CD4-positive, alpha-beta T cell treated with Interleukin-12 subunit alpha and Interleukin-12 subunit beta, for 1 hour (primary cell): Measurements from ENCODE around the gene SPTAN1.
"Not testable (repeated sequence)": the region's sequence is repeated elsewhere in the genome, so short reads cannot be mapped to it uniquely, and the experiment has no call there.

Experiments used
- DNase-seq: peaks from one replicate; pipeline ENCODE4 v3.0.0-alpha.2; 2020

SPTAN1 gene

DNA sequence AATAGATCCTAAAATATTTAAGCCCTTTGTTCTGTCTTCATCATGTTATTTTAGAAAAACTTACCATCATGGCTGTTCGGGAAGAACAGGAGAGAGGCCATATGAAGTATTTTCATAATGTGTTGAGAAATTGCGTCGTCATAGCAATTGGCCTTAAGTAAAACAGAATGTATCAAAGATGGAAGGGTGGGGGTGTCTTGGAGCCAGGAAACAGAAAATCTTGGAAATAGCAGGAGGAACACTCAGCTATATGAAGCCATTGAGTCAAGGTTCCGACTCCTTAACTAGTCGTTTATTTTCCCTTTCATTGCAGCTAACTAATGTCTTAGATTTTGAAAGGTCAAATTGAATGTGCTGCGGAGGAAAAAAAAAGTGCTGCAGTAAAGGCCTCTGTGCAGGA, 1.3 kb downstream of the SPTAN1 start:
- no peak for DNase-seq

DNA sequence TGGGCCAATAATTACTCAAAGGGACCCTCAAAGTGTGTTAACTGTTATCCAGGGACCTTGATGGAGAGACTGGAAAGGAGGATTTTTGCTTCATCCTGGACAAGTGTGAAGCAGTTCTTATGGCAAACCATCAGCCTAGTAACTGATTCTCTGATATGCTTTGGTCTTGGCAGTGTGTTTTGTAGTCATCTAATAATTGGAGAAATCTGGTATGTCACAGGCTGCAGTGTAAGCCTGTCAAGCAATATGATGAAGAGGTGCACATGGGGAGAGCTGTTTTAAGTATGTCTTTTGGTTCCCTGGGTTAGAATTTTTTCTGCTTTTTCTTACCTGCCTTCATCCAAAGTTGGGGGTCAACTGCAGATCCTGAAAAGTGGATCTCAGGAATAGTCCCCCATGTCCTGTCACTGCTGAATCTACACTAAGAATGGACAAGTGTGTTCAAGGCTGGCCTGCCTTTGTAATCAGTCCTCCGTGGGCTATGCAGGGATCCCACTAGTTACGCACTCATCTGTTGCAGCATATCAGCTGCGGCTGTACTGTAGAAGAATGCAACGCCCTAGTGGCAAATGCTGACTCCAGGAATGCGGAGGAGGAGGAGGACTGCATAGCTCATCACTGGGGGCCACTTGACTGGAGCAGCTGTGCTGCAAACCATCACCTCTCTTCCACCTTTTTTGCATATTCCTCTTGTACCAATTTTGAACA, 1.9 kb downstream of the SPTAN1 start:
- DNase-seq = no peak

DNA sequence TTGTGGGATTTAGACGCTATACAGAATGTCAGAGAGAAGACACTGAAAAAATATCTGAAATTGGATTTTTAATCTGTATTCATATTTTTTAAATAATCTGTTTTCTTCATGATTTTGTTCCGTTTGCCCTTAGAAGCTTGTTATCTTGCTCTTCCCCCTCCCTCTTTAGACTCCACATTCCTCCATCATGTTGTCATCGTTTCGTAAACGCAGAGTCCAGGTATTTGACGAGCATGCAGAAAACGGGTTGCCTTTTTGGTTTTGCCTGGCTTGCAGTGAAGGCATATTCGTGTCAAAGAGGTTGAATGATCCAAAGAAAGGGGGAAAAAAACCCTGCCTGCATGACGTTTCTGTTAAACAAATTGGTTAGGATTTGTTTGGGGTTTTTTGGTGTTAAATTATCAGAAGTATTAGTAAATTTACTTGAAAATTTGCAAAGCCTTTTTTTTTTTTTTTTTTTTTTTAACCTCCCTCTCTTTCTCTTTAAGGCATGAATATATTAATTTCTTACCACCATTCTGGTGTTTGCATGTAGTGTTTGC, 2.9 kb downstream of the SPTAN1 start:
- no peak for DNase-seq

DNA sequence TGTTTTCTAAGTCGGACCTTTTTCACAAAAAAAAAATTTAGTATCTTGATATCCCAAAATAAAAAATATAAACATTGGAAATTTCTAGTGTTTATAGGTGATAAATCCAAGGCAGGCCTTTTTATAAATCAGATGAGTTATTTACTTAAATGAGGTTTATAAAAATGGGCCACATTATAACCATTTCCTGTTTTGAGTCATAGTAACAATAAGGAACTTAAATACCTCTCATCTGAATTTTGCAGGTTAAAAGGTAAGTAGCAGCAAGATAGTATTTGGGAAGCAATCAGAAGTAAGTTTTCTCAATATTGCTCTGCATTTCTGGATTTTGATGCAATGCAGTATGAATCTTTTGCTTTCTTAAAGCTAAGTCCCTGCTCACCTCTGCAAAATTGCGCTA, 3.9 kb downstream of the SPTAN1 start:
- no peak for DNase-seq

DNA sequence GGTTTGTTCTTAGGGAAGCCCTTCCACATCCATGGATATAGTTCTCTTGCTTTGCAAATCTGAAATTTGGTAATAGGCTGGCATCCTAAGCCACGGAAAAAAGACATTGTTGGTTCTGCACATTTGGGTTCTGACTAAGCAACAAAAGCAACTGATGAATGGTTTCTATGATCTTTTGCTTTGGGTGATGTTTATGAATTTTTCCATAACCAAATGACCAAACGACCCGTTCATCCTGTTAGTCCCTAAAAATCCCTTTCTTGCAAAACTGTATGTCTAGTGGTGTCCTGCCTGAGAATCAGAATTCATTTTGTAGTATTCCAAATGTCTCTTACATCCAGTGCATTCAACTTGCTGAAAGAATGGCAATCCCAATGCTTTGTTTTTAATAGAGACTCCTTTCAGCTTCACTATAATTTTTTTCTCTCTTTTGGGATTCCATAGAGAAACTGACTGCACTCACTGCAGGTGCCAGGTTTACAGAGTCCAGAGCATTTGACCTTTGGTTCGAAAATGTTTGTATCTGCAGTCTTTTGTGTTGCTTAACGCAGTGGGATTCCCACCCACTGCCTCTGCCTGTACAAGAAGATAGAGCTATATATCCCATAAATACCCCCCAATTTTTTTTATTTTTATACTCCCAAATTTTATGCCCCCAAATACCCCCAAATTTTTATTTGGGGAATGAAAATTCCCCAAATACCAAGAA, 4.7 kb downstream of the SPTAN1 start:
- DNase-seq = no peak

DNA sequence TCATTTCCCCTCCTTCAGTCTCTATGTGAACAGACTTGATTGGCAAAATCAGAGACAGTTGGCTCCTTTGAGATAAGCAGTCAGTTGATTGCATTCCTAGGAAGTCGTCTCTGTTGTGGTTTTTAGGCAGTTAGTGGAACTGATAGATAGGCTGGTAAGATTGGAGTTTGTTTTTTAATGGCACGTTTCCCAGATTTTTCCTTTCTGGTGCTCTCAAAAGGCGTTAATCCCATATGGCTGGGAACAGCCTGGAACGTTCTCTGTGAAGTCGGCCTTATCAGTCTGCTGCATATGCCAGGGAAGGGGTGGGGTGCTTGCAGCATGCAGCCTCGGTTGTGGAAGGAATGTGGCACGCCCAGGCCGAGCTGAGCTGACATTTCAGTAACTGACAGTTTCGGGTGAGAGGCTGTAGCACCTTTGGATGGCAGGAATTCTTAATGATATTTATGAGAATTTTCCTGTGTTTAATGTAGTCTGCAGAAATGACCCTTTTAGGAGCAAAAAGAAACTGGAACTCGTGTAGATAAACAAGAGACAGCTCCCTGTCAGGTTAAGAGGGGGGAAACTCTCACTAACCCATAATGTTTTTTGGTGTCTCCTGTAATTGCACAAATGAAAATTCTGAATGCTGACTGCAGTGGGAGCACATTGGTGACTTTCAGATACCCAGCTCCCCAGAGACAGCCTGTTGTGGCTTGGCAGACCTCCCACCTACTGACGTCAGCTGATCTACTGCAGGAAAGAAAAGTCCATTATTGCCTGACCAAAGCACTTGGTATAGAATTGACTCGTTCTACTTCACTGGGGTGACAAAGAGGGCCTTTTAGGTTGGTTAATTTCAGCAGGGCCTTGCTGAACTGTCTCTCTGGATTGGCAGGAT, 6.3 kb downstream of the SPTAN1 start:
- DNase-seq = peak; percentile 34

DNA sequence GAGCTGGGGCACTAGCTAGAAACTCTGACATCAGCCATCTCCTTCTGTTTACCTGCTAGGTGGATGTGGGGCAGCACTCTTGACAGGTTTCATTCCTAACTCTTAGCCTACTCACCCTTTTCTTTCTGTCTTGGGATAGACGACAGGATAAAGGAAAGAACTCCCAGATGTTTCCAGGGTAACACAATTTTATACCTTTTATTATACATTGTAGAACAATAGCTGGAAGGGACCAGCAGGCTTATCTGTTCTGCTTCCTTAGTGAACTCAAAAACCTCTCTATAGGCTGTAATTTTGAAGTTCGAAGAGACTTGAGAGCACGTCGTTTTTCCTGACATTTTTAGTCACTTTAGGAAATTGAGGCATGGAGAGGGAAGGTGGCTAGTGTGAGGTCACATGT, 13.2 kb downstream of the SPTAN1 start:
- DNase-seq = no peak

DNA sequence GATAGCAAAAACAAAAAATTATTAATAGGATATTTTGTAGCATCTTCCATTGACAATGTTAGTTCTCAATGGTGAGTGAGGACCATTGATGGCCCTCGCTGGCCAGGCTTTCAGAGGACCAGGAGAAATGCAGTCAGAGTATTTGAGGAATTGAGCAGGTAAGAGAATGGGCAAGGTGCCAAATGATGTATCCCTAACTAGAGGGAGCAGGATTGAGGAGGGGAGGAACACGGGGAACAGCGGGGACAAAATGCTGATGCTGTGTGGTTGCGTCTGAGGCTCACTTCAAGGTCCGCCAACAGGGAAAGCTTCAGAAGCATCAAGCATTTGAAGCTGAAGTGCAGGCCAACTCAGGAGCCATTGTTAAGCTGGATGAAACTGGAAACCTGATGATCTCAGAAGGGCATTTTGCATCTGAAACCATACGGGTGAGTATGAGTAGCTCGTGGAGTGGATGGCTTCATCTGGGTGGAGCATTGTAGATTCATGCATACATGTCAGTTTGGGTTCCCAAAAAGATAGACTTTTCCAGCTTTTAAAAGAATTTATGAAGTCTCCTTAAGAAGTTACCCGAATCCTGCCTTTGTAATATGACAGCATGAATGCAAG, 16.2 kb downstream of the SPTAN1 start:
- no peak for DNase-seq

DNA sequence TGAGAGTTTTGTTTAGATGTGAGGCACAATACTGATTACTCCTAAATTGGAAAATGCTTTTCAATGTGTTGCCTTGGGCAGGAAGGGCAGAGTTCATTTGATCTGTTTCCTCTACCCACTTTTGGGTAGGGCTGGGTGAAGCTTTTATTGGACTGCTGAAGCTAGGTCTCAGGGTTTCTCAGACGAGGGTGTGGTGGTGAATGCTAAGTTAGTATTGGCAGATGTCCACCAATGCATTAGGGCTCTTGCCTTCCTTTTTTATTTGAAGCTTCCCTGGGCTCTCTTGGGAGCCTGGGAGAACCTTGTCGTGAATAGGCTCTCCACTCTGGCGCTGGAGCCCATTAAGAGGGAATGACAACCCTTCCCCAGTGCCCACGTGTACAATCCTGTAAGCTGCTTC, 23.1 kb downstream of the SPTAN1 start:
- no peak for DNase-seq

DNA sequence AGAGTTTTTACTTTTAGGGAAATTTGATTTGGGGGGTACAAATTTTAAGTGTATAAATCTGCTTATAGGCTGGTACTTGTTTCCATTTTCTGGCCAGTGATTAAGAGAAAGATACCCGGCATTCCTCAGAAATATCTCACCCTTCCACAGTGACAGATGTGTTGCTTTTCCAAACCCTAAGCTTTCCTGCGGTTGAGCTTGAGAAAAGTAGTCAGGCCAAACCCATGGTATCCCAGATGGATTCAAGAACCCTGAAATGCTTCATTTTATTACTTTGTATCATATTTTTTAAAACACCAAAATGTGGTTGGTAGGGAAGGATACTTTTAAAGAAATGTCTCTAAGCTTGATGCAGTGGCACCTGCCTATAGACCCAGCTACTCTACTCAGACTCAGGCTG, 23.5 kb downstream of the SPTAN1 start:
- DNase-seq = no peak

DNA sequence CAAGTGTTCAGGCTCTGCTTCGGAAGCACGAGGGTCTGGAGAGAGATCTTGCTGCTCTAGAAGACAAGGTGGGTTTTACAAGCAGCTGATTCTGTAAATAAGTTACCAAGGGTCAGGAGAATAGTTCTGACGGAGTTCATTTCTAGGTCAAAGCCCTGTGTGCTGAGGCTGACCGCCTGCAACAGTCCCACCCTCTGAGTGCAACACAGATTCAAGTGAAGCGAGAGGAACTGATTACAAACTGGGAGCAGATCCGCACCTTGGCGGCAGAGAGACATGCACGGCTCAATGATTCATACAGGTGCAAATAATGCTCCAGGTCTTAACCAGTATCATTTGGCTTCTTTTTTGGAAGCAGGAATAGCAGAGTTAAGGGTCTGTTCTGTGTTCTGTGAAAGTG, 24.8 kb downstream of the SPTAN1 start:
- DNase-seq = no peak

DNA sequence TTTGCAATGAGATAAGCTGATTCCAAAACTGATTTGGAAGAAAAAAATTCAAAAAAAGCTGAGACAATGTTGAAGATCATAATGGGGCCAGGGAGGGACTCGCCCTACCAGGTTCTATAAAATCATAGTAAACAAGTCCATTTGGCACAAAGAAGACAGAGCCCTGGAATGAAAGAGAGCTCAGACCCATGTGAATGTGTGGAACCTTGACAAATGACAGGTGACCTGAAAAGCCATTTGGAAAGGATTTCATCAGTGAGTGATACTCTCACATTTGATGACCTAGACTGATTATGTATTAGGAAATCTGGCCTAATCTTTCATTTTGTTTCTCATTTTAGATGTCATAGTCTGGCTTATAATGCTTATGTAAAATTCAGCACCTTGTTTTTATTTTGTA, 26.8 kb downstream of the SPTAN1 start:
- no peak for DNase-seq

DNA sequence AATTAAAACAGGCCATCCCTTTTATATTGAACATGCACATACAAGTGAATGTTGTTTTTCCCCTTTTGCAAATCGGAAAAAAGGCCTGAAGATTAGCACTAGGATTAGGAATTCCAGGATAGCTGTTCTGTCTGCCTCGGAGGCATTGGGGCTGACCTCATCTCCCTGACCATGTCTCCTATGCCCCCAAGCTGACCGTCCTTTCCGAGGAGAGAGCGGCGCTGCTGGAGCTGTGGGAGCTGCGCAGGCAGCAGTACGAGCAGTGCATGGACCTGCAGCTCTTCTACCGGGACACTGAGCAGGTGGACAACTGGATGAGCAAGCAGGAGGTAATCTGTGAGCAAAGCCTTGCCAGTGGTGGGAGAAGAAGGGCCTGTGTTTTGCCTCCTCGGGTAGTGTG, 28.3 kb downstream of the SPTAN1 start:
- no peak for DNase-seq

DNA sequence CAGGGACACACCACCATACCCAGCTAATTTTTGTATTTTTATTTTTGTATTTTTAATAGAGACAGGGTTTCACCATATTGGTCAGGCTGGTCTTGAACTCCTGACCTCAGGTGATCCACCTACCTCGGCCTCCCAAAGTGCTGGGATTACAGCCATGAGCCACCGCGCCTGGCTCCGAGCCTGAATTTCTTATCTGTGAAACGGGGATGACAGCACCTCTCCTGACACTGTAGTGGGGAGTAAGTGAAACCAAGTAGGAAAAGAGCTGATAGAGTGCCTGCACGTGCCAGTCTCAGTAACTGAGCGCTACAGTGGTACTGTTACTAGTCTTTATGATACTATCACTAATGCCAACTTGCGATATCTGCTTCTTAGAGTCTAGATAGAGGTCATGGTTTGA, 32.8 kb downstream of the SPTAN1 start:
- not testable (repeated sequence) for DNase-seq

DNA sequence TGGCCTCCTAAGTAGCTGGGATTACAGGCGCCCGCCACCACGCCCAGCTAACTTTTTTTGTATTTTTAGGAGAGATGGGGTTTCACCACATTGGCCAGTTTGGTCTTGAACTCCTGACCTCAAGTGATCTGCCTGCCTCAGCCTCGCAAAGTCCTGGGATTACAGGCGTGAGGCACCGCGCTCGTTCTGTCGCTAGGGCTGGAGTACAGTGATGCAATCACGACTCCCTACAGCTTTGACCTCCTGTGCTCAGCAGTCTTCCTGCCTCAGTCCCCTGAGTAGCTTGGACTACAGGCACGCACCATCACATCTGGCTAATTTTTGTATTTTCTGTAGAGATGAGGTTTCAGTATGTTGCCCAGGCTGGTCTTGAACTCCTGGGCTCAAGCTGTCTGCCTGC, 34.5 kb downstream of the SPTAN1 start:
- not testable (repeated sequence) for DNase-seq

DNA sequence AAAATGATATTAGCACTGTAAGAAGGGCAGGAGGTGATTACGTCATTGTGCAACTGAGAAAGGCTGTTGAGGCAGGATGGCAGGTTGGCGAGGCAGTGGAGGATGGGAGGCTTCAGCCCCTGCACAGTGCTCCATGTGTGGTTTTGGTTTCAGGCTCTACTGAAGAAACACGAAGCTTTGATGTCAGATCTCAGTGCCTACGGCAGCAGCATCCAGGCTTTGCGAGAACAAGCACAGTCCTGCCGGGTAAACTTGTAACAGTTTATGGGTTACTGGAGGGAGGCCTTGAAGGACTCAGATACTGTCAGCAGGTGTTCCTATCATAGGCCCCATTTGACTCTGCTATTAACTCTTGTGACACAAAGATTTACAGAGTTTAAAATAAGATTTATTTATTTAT, 35.1 kb downstream of the SPTAN1 start:
- peak; percentile 43 for DNase-seq

DNA sequence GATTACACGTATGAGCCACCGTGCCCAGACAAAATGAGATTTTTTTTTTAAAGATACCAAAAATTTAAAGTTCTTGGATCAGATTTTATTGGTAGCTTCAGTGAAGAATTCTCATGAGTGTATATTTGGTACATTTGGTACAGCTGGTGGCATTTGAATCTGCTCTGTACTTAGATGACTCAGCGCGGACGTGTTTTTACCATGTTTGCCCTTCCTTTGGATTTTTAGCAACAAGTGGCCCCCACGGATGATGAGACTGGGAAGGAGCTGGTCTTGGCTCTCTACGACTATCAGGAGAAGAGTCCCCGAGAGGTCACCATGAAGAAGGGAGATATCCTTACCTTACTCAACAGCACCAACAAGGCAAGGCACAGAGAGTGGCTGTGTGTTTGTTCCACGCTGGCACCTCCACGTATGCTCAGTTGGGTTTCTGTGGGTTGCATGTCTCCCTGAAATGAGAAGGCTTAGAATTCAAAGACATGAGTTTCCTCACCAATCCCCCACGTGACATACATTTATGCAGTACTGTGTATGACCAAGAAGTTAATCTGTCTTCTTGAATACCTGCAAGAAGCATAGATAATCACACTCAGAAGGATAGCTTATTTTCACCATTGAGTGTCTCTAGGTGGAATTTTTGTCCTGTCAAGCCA, 36.3 kb downstream of the SPTAN1 start:
- DNase-seq = no peak

DNA sequence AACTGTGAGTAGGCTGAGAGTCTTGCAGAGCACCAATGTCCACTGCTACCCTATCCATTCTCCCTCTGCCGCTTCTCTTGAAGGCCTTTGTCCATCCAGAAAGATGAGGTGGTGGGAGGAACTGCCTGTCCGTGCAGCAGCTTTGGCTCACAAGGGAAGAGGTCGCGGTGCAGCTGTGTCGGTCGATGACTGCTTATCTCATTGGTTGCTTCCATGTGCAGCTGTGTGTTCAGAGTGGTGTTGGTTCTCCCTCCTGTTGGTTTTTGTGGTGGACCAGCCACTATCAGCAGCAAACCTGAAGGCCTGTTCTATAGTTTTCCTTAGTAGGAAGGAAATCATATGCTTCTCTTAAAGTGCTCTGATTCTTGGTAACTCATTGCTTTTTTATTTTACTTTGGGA, 40.7 kb downstream of the SPTAN1 start:
- no peak for DNase-seq

DNA sequence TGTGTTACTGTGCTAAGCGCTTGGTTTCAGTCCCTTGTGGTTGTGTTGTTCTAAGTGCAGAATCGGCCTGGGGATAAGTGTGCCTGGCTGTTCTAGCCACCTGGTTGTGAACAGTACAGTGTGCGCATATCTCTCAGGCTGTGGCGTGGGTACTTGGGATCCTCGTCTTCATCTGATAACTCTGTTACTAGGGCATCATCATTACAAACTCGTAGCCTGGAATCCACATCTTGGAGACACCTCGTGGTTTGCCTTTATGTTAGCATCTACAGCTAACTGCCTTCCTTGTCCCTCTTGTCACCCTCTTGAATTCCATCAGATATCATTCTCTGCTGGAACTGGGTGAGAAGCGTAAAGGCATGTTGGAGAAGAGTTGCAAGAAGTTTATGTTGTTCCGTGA, 41.5 kb downstream of the SPTAN1 start:
- DNase-seq = no peak

DNA sequence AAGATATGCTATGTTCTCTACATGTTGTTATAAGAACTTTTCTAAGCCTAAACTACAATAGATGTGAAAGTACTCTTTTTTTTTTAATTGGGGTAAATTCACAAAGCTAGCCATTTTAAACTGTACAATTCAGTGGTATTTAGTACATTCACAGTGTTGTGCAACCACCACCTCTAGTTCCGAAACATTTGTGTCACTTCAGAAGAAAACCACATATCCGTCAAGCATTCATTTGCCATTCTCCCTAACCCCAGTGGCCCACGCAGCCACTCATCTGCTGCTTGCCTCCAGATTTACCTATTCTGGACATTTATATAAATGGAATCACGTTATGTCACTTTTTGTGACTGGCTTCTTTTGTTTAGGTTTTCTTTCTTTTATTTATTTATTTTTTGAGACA, 43.1 kb downstream of the SPTAN1 start:
- no peak for DNase-seq

DNA sequence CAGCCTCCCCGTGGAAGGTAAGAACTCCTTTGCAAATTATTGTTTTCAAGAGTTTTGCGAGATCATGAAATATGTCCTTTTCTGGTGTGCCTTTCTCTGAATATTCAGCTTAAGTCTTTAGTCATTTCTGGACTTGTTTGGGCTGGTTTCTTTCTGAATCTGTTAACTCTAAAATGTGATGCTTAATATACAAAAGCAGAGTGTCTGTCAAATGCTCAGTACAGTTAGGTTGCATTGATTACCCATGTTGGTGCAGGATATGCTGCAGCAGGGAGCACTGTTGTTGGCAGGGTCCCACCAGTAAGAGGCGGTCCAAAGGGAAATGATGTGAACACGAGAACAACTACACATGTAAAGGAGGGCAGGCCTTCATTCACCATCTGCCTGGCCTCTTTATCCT, 47.7 kb downstream of the SPTAN1 start:
- no peak for DNase-seq

DNA sequence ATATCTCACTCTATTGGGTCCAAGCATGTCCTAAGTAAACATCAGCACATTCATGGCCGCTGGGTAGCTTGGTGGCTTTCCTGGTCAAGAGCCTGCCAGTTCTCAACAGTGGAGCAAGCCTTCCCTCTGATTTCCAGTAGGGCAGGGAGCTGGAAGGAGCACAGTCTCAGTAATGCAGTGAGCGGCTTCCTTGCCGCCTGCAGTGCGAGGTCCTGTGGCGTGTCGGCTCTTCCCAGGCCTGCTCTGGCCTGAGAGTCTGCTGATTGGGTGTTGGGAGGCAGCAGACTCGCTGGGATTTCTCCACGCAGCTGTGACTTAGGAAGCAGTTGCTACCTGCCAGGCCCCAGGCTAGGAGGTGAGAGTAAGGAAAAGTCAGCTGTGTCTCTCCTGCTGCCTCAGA, 51.3 kb downstream of the SPTAN1 start:
- DNase-seq = no peak
